Activated CD8-positive, alpha-beta memory T cell treated with anti-CD3 and anti-CD28 coated beads, Interleukin-2, amount 50 U/mL, for 24 hours (primary cell): ENCODE measurements around the gene SLC30A2.
"Not testable (repeated sequence)": the region's sequence is repeated elsewhere in the genome, so short reads cannot be mapped to it uniquely, and the experiment has no call there.

ENCODE experiments used
- DNase-seq: peaks from one replicate; pipeline ENCODE4 v3.0.0-alpha.2; 2020; ENCODE audit errors: extremely low read depth

The SLC30A2 gene

GRCh38 chr1:26045722-26046245, at the start of gene SLC30A2:
TSS of gene SLC30A2 (minus strand) at chr1:26046118. CDS start at chr1:26045896, 222 bp downstream.
- DNase-seq = no peak

- no peak for DNase-seq
These were observed 48.9 kb upstream of the SLC30A2 start for GRCh38 chr1:26094677-26095383.

DNA sequence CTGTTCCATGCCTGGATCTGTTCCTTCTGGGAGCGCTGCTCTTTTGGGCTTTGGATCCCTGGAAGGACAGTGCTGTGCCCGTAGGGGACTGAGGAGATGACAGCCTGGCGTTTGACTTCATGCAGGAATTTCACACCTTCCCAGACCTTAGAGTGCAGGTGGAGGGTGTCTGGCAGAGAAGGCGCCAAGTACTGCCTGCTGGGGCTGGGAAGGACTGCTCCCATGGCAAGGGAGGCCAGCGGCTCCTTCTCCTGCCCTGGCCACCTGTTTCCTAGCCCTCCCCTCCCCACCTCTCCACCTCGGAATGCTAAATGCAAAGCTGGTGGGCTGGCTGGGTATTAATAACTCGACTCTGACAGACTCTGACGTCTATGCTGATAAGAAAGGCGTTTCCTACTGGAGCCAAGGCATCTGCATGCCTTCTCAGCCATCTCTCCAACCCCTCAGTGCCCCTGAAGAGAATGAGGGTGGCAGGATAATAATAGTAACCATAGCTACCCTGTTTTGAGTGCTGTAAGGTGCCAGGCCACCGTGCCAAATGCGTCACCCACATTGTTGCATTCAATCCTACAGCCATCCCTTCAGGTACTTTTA, 48.3 kb upstream of the SLC30A2 start:
- no peak for DNase-seq

DNA sequence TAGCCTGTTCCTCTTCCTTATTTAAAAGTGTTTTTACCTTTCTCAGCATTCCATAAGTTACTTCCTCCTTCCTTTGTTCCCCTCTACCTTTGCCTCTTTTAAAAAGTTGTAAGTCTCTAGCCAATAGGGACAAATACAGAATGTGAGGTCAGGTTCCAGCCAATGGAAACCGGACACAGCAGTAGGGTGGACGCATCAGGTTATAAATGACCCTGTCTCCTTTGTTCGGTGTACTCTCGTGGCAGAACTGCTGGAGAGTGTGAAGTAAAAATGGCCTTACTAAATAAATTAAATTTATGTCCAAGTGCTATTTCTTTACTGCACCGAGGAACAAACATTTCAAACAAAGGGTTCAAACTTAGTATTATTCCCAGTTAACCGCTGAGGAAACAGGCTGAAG, 47.7 kb upstream of the SLC30A2 start:
- not testable (repeated sequence) for DNase-seq

- DNase-seq = no peak
These were observed 46.5 kb upstream of the SLC30A2 start for GRCh38 chr1:26092422-26092821.

- no peak for DNase-seq
These were observed 45.0 kb upstream of the SLC30A2 start for GRCh38 chr1:26090893-26091292.

- no peak for DNase-seq
These were observed 43.2 kb upstream of the SLC30A2 start for GRCh38 chr1:26089125-26089524.

DNA sequence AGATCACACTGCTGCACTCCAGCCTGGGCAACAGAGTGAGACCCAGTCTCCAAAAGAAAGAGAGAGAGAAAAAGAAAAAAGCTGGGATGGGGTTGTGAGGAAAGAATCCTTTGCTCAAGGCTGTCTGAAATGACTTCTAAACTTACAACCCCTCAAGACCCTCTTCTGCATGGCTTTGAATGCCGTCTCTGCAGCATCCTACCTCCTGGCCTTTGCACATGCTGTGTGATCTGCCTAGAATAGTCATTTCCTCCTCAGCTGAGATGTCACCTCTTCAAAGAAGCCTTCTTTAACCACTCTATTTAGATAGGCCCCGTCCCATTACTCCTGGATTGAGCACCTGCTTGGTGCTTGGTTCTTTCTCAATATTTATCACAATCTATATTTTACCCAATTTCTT, 38.9 kb upstream of the SLC30A2 start:
- DNase-seq = no peak

- DNase-seq = no peak
These were observed 38.2 kb upstream of the SLC30A2 start for GRCh38 chr1:26084091-26084561.

- DNase-seq = no peak
These were observed 37.3 kb upstream of the SLC30A2 start for GRCh38 chr1:26083208-26083607.

DNA sequence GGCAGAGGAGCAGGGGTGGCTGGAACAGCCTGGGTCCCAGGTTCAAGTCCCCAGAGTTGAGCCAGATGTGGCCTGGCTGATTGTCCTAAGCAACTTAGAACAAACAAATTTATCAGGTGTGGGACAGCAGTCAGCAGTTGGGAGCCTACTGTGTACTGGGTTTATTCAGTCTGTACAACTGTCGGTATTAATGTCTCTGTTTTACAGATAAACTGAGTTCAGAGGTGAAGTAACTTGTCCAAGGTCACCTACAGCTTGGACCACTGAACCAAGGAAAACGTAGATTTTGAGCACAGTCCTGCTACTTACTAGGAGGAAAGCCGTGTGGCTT, 36.1 kb upstream of the SLC30A2 start:
- no peak for DNase-seq

DNA sequence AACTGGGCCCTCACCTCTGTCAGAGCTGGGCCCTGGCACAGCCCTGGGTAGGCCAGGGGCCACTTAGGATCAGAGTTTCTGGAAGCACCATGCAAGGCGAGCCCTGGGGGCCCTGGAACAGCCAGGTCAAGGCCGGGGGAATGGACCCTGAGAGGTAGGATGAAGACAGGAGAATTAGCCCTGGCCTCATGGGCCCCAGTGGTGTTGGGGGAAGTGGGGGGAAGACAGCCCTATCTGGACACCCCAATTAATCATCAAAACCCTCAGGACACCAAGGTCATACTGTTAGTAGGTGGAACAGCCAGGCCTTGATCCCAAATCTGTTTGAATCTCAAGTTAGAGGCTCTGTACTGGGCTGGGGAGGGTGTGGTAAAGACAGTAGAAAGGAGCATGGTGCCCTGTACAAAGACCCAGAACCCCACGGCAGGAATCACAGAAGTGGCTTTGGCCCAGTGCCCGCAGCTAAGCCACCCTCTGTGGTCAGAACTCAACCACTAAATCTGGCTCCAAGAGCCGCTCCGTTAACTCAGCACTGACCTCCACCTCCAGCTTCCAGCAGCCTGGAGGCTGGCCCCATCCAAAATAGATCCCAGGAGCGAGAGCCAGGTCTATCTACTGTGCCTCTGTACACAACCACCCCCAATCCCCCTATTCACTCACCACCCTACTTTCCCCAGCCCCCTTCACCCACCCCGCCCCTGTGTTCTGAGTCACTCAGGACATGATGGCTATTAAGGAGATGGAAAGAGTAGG, 35.5 kb upstream of the SLC30A2 start:
- DNase-seq = no peak

DNA sequence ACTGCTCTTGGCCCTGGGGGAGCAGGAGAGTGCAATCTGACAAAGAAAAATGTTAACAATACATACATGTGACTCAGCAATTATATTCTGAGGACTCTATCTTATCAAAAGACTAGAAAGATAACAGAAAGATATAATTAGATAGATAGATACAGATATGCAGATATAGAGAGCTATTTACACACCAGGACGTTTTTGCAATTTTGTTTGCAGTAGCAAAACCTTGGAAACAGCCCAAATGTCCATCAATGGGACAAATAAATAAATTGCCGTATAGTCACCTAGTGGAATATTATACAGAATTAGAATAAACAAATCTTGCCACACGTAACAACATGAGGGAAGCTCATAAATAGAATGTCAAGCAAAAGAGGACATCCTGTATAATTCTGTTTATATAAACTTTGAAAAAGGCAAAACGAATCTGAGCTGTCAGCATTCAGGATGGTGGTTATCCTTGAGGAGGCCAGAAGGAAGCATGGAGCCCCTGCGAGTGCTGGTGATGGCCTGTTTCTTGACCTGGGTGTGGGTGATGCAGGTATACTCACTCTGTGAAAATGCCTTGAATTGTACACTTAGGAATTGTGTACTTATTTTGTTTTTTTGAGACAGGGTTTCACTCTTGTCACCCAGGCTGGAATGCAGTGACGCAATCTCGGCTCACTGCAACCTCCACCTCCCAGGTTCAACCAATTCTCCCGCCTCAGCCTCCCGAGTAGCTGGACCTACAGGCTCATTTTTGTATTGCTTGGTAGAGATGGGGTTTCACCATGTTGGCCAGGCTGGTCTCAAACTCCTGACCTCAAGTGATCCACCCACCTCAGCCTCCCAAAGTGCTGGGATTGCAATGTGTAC, 34.3 kb upstream of the SLC30A2 start:
- DNase-seq = no peak

DNA sequence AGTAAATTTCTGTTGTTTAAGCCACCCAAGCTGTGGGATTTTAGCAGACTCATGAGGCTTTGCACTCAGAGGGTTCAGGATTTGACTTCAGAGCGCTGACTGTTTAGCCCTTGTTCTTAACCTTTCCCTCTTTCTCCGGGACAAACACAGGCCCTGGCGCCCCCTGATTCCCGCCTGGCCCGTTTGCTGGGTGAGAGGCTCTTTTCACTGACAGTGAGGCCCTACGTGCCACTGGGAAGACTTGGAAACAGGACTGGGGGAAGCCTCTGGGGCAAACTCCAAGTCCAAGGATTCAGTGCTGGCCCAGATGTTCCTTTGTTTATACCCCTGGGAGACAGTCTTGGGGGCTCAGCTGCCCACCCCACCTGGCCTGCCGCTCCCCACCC, 33.3 kb upstream of the SLC30A2 start:
- DNase-seq = no peak

GRCh38 chr1:26078286-26079177, 32.6 kb upstream of the SLC30A2 start:
- no peak for DNase-seq

DNA sequence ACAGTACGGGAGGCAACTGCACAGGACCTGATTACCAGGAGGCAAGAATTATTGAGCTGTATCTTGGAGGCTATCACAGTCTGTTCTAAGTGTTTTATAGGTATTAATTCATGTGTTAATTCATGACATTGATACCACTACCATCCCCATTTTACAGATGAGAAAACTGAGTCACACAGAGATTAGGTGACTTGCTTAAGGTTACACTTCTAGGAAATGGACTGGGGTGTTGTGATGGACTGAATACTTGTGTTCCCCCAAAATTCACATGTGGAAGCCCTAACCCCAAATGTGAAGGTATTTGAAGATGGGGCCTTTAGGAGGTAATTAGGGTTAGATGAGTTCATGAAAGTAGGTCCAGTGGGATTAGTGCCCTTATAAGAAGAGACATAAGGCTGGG, 31.6 kb upstream of the SLC30A2 start:
- no peak for DNase-seq

DNA sequence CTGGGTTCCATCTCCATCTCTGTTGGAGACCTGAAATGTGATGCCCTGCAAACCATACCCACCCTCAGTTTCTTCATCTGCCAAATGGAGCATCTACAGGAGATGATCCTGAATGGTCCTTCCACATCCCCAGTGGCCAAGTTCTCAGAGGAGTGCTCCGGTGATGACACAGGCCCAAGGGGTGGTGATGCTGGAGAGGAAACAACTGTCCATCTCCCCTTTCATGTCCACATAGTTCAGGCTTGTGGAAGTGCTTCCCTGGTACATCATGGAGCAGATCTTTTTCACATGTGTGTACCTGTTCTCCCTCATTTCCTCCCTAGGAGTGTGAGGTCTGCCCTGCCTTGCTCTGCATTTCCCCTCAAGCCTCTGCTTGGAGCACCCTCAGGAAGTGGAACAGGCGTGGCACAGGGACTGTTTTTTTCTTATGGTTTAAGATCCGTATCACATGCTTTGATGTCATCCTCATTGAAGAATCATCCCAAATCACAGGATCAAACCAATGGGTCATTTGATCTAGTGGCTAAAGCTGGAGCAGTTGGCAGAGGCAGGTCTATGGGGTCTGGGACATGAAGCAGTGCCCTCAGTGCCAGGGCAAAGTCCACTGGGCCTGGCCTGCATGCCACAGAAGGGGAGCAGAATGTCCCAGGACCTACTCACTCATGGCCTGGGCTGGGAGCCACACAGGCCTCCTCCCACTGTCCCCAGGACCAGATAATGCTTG, 29.7 kb upstream of the SLC30A2 start:
- DNase-seq = no peak

DNA sequence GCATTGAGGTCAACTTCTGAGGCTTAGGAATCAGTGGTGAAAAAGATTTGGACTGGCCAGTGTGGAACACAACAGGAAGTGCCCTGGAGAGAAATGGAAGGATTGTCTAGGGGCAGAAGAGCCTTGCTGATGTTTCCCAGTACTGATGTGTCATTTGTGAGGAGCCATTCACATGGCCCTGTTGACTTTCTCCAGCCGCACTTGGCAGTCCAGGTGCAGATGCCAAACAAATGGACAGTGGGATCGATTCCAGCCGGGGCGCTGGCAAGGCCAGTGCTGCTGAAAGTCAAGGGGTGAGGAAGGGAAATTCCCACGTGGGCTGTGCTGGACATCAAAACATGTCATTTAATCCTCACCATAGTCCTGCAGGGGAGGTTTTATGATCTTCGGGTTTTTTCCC, 26.4 kb upstream of the SLC30A2 start:
- DNase-seq = no peak

DNA sequence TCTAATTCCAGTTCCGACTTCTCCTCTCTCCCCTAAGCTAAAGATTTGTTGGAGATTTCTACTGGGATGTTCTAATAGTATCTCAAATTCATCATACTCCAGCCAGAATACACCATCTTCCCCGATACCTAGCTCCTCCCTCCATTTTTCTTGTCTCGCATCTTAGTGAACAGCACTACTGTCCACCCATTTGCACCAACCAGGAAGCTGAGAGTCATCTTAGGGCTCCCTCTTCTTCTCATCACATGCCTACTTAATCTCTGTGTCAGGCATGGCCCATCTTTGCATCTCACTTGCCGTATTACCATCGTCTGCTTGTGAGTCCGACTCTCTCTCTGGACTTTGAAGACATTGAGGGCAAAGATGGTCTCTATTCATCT, 25.0 kb upstream of the SLC30A2 start:
- no peak for DNase-seq

DNA sequence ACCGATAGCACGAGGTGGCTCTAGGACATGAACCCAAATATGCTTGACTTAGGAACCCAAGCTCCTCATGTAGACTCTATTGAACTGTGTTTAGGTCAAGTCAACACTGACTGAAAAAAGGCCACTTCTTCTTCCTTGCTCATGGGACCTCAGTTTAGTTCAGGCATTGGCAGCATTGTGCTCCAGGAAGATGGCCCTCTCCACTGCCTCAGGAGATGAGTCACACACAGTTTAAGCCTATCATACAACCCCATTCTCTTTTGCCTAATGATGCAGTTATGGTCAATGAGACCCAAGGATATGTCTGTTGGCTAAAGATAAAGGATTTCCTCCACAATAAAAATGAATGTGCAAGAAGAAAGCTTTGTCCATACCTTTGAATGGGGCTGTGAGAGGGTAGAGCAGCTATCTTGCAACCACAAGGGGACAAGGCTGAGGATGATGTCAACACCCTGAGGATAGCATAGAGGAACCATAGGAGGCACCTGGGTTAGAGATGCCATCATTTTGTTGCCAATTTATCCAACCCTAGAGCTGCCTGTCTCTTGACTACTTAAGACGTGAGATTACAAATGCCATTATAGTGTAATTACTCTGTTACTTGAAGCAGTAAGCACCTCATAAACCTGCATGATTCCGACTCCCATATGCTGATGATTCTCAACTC, 24.5 kb upstream of the SLC30A2 start:
- DNase-seq = no peak
